DOHH2 (cell line): ENCODE measurements around the gene FAM151A.

Source experiments
- CTCF ChIP-seq: fragments of 200-600 bp; sonication (generic); IDR thresholded peaks from one replicate; pipeline ENCODE4 v1.5.1; 2014; ENCODE audit warnings: antibody characterized with exemption, mild to moderate bottlenecking, low read depth, low read length; ENCODE audit not compliant: poor library complexity, severe bottlenecking
- EZH2phosphoT487 ChIP-seq: fragments of 200-600 bp; sonication (generic); IDR thresholded peaks from 2 replicates; pipeline ENCODE4 v1.6.1; 2017; ENCODE audit warnings: borderline replicate concordance, mild to moderate bottlenecking, antibody characterized with exemption, low read length, moderate library complexity, mixed read lengths

- TF ChIP-seq CTCF (no peak), EZH2phosphoT487 (no peak)
These were observed 47.6 kb downstream of the FAM151A start for GRCh38 chr1:54575605-54576290.
